ENCODE results near the gene SAPCD2. TPM values are rescaled to one million over a fixed set of nuclear protein-coding genes. Genes with fewer than 3 reads are reported as not detected.

SAPCD2 gene
- total and polyA plus RNA-seq, 9 donors = 0.10 to 0.62 (median 0.31) TPM; not detected in 2

GRCh38 chr9:137051145-137051724 lies 19.1 kb downstream of the SAPCD2 start:
- H3K4me3 ChIP-seq = no peak overlapping the region
- H3K4me1 ChIP-seq (ENCODE audit: insufficient read depth) = peaks cover 24% of the 10 kb centered on the region
- DNase-seq = no peak
- peaks cover 6% of the 10 kb centered on the region for H3K27me3 ChIP-seq
- 86 to 87% (median 86%) methylated on average over 15 to 17 of the region's 17 CpGs for WGBS, 3 donors
- intact Hi-C loops (cut with DNase I) = no loop called here
- H3K9me3 ChIP-seq = no peaks in the 10 kb centered on the region
- TF ChIP-seq CTCF (IDR thresholded peaks at IDR 0.05) = no peak
- TF ChIP-seq POLR2A (IDR thresholded peaks at IDR 0.05) = no peak
- no peak for TF ChIP-seq EP300 (IDR thresholded peaks at IDR 0.05)
- no peaks in the 10 kb centered on the region for H3K36me3 ChIP-seq
- H3K27ac ChIP-seq = no peak overlapping the region

GRCh38 chr9:137050570-137050969 lies 19.8 kb downstream of the SAPCD2 start:
- Histone ChIP-seq H3K36me3 (no peaks in the 10 kb centered on the region), H3K9me3 (no peaks in the 10 kb centered on the region), H3K27ac (no peak overlapping the region), H3K4me3 (no peak overlapping the region), H3K4me1 (ENCODE audit: insufficient read depth) (peaks cover 22% of the 10 kb centered on the region), H3K27me3 (peaks cover 6% of the 10 kb centered on the region)
- 71 to 84% (median 83%) methylated on average over 5 of the region's 5 CpGs for WGBS, 3 donors
- intact Hi-C loops (cut with DNase I) = no loop called here
- DNase-seq = no peak
- no peak for TF ChIP-seq CTCF (IDR thresholded peaks at IDR 0.05)
- no peak for TF ChIP-seq EP300 (IDR thresholded peaks at IDR 0.05)

GRCh38 chr9:137049544-137050449 lies 20.6 kb downstream of the SAPCD2 start:
- no peak overlapping the region for H3K27ac ChIP-seq
- H3K4me3 ChIP-seq = no peak overlapping the region
- H3K36me3 ChIP-seq = no peaks in the 10 kb centered on the region
- intact Hi-C loops (cut with DNase I) = loop anchor here in 1 of 4 donors (2.0 kb wide), 1 partner anchor 15 kb away; no protein-coding TSS in a partner anchor
- H3K4me1 ChIP-seq (ENCODE audit: insufficient read depth) = peaks cover 19% of the 10 kb centered on the region
- H3K9me3 ChIP-seq = no peaks in the 10 kb centered on the region
- peak in 3 of 5 donors; percentile 58 to 71 (median 58) for DNase-seq
- TF ChIP-seq CTCF (IDR thresholded peaks at IDR 0.05) (peak in 1 of 3 donors; percentile 22), EP300 (IDR thresholded peaks at IDR 0.05) (no peak)
- H3K27me3 ChIP-seq = peaks cover 6% of the 10 kb centered on the region
- WGBS, 3 donors = 37 to 54% (median 40%) methylated on average over 38 of the region's 38 CpGs

GRCh38 chr9:137048655-137049543 lies 21.5 kb downstream of the SAPCD2 start:
- intact Hi-C loops (cut with DNase I) = loop anchor here in 1 of 4 donors (2.0 kb wide), 1 partner anchor 16 kb away; no protein-coding TSS in a partner anchor
- TF ChIP-seq CTCF (IDR thresholded peaks at IDR 0.05) = no peak
- TF ChIP-seq EP300 (IDR thresholded peaks at IDR 0.05) = no peak
- TF ChIP-seq POLR2A (IDR thresholded peaks at IDR 0.05) = no peak
- no peaks in the 10 kb centered on the region for H3K36me3 ChIP-seq
- no peak overlapping the region for H3K4me3 ChIP-seq
- H3K4me1 ChIP-seq (ENCODE audit: insufficient read depth) = peaks cover 11% of the 10 kb centered on the region
- no peak for DNase-seq
- H3K9me3 ChIP-seq = no peaks in the 10 kb centered on the region
- no peak overlapping the region for H3K27ac ChIP-seq
- WGBS, 3 donors = 29 to 53% (median 40%) methylated on average over 29 to 72 of the region's 72 CpGs
- peaks cover 6% of the 10 kb centered on the region for H3K27me3 ChIP-seq

Data from ovary (tissue), 9 donors.